Measurements from ENCODE around the gene CAPN8.

CAPN8 gene

DNA sequence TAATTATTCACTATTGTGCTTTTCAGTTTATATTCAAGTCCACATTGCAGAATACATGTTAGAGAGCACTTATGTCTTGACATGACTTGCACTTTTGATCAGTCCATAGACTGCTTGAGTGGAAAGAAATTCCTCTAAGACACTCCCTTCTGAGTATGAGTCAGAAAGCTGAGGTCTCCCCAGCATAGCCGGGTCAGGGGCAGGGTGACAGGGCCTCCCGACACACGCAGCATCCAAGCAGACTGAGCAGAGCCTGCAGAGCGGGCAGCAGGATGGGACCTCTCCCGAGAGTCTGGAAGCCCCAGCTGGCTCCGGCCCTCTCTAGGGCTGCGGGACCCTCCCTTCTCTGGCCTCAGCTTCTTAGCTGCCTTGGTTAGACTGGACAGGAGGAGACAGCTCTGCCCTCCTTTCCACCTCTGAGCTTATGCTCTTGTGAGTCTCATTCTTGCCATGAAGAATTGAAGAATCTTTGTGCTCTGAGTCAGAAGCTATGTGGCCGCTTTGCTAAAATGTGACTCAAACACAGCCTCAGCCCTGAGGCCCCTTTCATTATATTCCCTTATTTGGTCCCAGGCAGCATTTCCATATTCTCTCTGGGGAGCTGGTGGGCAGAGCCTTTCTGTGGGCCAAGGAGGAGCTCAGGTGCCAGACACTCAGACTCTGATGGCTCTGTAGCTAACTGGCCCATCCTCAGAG lies 35.6 kb upstream of the CAPN8 start:
- no peak for DNase-seq

DNA sequence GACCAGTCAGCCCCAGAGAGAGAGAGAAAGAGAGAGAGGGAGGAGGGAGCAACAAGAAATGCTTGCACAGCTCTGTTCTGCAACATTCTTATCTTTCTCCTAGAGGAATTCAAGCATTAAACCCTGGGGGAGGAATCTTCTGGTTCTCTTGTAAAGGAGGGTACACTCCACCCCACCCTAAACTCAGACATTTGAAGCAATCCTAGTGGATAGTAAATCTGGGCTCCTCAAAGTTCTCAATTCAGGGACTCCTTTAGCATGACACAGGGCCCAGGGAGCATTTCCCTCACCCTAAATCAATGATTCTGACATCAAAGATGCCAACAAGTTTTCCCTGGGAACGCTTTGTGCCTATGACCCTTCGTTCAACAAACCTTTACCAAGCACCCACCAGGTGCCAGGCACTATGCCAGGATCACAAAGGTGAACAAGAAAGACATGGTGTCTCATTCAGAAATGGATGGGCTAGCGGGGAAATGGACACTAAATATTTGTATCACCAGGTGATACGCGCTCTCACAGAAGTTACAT lies 35.0 kb upstream of the CAPN8 start:
- DNase-seq = no peak

- no peak for DNase-seq
These were observed 30.4 kb upstream of the CAPN8 start for GRCh38 chr1:223695941-223696340.

DNA sequence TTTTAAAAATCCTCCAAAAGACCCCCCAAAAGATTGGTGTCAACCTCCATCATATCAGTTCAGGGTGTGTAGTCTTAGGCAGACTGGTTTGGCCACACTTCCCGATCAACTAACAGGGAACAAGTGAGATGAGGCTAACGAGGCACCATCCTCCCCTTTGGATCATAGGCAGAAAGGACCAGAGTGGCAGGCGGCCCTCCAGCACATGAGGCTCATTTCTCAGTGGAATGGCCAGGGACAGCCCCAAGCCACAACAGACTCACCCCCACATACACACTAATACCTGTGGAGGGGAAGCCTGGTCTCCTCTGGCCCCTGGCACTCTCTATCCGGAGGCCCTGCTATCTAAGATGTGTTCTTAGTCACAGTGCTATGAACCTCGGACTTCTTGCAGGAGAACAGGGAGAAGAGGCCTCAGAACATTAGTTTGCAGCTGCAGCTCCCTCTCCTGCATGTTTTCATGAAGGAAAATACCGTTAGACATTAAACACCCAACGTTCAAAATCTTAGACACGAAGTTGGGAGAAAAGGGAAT lies 29.6 kb upstream of the CAPN8 start:
- DNase-seq = no peak

GRCh38 chr1:223691121-223691520 lies 25.6 kb upstream of the CAPN8 start:
- no peak for DNase-seq

GRCh38 chr1:223684488-223684792 lies 18.9 kb upstream of the CAPN8 start:
- DNase-seq = no peak

- DNase-seq = peak; percentile 51 to 59
These were observed 18.3 kb upstream of the CAPN8 start for GRCh38 chr1:223683586-223684487.

DNA sequence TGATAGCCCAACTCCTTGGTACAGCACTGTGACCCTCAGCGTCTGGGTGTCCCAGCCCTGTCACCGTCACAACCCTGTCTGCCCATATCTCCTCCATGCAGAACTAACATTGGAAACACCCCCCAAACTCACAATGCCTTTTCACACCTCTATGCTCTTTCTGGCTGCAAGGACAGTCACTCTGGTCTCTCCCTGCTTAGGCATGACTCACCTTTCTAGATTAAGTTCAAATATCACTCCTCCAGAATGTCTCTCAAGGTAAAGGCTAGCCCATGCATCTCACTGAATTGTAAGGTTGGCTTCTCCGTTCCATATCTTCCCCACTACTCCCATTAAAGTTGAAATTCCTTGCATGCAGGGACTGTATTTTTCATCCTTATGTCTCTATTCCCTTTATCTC lies 17.0 kb upstream of the CAPN8 start:
- no peak for DNase-seq

DNA sequence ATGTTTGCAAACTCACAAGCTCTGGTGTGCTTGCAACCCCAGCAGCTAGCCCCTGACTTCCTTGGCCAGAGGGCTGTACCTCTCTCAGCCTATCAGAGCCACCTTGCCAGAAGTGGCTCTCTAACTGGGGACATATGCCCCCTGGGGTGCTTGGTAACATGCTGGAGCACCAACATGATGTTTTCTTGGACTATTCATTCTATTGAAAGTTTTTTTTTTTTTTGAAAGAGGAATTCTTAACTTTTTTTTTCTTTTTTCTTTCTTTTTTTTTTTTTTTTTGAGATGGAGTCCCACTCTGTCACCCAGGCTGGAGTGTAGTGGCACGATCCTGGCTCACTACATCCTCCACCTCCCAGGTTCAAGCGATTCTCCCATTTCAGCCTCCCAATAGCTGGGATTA lies 14.7 kb upstream of the CAPN8 start:
- no peak for DNase-seq

DNA sequence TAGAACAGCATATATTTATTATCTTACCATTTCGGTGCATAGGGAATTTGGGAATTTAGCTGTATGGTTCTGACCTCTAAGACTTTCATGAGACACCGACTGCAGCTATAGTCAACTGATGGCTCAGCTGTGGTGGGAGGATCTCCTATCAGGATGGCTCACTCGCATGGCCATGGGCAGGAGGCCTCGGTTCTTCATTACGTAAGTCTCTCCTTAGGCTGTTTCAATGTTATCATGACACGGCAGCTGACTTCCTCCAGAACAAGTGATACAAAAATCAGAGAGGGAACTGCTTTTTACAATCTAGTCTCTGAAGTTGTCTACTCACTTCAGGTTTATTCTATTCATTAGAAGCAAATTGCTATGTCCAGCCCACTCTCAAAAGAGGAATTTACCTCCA lies 13.3 kb upstream of the CAPN8 start:
- peak in 1 of 2 donors; percentile 24 for DNase-seq

DNA sequence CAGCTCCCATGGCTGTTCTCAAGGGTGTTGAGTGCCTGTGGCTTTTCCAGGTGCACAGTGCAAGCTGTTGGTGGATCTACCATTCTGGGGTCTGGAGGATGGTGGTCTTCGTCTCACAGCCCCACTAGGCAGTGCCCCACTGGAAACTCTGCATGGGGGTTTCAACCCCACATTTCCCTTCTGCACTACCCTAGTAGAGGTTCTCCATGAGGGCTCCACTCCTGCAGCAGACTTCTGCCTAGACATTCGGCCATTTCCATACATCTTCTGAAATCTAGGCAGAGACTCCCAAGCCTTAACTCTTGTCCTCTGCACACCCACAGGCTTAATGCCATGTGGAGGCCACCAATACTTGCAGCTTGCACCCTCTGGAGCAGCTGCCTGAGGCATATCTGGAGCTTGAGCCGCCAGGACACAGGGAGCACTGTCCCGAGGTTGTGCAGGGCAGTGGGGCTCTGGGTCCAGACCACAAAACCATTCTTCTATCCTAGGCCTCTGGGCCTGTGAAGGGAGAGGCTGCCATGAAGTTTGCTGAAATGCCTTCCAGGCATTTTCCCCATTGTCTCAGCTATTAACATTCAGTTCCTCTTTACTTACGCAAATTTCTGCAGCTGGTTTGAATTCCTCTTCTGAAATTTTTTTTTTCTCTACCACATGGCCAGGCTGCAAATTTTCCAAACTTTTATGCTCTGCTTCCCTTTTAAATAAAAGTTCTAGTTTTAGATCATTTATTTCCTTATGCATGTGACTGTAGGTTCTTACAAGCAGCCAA lies 8.8 kb upstream of the CAPN8 start:
- no peak for DNase-seq

DNA sequence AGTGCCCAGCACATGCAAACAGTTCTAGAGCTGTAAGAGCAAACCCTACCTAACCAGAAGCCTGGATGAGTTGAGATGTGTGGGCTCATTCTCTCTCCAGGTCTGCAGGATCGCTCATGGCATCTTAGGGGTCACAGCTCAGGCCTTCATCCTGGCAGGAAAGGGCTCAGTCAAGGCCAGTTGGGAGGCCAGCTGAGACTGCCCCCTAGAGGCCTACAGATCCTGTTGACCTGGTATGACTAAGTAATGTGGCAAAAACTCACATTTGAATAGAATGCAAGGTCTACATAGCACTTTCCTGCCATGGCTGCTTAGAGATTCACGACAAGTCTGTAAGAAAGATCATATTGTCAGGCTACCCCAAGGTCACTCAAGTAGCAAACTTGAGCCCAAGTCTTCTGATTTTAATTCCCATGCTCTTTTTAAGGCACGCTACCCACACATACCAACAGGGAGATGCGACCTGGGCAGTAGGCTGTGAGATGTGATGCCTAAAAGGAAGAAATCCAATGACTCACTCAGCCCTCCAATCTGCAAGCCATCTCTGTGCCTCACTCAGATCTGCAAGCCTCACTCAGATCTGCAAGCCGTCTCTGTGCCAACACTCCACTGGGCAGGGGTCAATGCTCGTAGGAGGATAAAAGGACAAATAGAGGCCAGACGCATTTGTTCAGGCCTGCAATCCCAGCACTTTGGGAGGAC lies 5.1 kb upstream of the CAPN8 start:
- peak in 1 of 2 donors; percentile 14 for DNase-seq

DNA sequence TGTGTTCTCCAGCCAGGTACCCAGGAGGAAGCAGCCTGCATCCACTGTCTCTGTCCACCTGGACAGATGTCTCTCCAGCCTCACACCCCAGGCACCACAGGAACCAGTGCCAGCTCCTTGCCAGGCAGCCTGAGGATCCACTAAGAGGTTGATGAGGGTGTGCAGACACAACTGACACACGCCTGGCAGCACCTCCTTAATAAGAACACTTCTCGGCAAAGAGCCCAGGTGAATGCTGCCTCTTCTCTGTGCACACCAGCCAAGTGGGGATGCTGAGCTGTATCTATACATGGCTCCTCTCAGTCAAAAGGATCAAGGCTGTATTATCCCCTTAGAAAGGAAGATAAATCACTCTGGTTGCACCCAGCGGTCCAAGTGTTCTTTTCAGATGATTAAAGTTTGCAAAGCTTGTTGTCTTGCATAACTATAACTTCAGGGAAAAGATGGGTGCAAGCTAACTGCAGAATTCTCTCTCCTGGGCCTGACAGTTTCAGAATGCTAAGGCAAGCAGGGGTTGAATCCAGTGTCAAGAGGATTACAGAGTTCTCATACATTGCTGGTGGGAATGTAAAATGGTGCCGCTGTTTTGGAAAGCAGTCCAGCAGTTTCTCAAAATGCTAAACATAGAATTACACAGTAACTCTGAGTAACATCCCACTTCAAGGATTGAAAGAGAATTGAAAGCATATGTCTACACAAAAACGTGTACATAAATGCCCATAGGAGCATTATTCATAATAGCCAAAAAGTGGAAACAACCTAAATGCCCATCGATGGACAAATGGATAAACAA lies 3.7 kb upstream of the CAPN8 start:
- no peak for DNase-seq

GRCh38 chr1:223667484-223668182 lies 2.1 kb upstream of the CAPN8 start:
- DNase-seq = no peak

- no peak for DNase-seq
These were observed 1.4 kb downstream of the CAPN8 start for GRCh38 chr1:223664106-223664505.

DNA sequence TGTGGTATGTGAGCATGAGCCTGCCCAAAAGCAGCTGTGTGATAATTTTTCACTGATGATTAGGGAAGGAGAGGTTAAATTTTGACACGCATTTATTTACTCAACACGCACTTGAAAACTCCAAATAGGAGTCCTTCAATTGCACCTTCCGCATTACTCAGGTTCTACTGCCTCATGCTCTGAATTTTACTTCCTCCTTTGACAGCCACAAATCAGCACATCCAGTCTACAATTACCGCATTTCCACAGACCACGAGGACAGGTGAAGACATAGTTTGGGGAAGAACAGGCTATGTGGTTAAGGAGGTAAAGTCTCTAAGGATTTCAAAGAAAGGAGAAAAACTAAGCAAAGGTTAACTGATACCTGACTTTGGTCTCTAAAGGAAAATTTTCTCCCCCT lies 2.6 kb downstream of the CAPN8 start:
- no peak for DNase-seq

DNA sequence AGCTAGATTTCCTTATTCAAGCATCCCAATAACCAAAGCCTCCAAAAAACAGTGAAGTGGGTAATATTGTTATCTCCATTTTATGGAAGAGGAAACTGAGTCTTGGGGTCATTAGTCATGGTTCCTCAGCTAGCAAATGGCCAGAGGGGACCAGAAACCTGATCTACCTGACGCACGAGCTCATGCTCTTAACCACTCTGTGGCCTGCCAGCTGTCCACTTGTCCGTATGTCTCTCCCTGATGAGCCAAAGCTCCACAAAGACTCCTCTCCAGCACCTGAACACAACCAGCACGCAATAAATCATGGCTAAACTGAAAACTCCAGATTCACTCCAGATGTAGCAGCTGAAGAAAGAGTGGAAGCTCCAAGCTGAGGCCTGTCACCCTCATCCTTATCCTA lies 5.8 kb downstream of the CAPN8 start:
- DNase-seq = no peak

GRCh38 chr1:223657978-223658377 lies 7.5 kb downstream of the CAPN8 start:
- no peak for DNase-seq

DNA sequence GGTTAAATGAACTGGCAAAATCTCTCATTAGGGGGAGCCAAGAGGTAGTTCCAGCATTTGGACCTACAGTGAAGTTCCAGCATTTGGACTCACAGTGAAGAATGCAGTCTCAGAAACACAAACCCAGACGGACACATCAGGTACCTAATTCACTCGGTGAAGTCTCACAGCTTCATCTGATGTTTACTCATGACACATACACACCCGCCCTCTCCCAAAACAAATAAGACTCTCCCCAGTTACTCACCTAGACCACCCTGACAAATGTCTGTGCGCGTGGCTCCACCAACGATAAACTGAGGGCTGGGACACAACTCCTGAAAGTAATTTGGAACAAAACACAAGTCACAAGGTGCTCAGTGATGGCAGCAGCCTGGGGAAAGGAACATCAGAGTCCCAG lies 11.4 kb downstream of the CAPN8 start:
- DNase-seq = no peak

DNA sequence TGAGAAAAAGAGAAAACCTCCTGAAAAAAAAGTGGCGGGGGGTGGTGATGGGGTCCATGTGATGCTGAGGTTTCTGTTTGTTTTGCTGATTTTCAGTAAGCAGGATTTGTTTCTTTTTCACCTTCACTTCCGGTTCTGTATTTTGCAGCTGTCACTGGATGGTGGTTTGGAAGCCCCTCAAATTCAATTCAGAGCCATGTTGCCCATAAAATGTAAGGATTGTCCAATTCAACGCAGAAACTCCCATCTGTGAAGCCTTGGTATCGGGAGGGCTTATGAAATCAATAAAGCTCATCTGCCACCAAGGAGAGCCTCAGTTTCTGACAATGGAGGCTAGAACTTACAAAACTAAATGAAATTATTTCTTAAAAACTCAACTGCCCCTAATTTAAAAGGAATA lies 12.1 kb downstream of the CAPN8 start:
- no peak for DNase-seq

- DNase-seq = no peak
These were observed 12.5 kb downstream of the CAPN8 start for GRCh38 chr1:223653015-223653414.
